AML-193 (cell line): ENCODE data around the gene SRSF10.
"Not testable (repeated sequence)": the region's sequence is repeated elsewhere in the genome, so short reads cannot be mapped to it uniquely, and the experiment has no call there.

ENCODE experiments used
- DNase-seq, 2 experiments: peaks; one replicate each; lab custom pipeline; 2025; lab: John Stamatoyannopoulos, UW

Gene SRSF10

GRCh38 chr1:23979881-23980727 lies at the start of gene SRSF10:
SRSF10 (minus strand) TSS chr1:23980327; CDS start chr1:23980255, 72 bp downstream.
- DNase-seq: peak; percentile 97

DNA sequence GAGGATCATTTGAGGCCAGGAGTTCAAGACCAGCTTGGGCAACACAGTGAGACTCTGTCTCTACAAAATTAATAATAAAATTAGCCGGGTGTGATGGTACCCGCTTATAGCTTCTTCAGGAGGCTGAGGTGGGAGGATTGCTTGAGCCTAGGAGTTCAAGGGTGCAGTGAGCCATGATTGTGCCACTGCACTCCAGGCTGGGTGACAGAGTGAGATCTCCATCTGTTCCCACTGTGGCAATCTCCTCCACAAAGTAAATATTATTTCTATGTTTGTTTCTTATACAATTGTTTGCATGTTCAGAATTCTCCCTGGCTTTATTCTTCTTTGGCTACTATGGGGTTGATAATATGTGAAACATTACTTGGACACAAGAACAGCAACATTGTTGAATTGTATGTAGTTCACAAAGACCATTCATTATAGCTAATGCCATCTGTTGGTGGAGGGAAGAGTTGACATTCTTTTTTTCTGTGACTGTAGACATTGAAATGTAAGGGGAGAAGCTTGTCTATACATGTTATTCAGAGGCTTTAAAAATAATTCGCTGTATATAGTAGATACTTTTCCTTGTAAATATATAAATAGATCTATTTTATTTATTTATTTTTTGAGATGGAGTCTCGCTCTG lies 47.8 kb upstream of the SRSF10 start:
- peak; percentile 38 to 53 for DNase-seq

DNA sequence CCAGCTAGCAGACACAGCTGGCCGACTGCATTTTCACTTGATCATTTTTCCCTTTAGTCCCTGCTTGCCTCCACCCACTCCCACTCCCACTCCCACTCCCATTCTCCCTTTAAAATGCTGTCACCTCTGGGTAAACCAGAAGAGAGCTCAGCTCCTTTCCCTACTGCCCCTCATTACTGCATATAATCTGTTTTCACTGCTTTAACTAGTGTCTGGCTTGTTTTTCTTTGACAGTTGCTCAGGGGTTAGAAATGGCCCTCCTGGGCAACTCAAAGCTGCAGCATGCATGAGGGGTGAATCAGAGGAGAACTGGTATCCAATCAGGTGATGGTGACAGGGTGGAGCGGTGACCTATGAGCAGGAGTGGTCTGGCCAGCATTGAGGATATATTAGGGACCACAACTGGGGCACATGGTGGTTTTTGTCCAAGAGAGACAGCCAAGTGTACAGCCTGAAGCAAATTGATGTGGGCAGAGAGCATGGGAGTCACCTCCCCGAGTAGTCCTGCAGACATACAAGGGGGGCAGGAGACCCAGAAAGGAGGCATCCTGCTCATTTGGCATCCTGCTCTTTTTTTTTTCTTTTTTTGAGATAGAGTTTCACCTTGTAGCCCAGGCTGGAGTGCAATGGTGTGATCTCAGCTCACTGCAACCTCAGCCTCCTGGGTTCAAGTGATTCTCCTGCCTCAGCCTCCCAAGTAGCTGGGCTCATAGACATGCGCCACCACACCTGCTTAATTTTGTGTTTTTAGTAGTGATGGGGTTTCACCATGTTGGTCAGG lies 42.6 kb upstream of the SRSF10 start:
- DNase-seq: no peak

GRCh38 chr1:24021403-24022266 lies 41.5 kb upstream of the SRSF10 start:
- DNase-seq: no peak

GRCh38 chr1:24020470-24020869 lies 40.3 kb upstream of the SRSF10 start:
- DNase-seq: no peak

DNA sequence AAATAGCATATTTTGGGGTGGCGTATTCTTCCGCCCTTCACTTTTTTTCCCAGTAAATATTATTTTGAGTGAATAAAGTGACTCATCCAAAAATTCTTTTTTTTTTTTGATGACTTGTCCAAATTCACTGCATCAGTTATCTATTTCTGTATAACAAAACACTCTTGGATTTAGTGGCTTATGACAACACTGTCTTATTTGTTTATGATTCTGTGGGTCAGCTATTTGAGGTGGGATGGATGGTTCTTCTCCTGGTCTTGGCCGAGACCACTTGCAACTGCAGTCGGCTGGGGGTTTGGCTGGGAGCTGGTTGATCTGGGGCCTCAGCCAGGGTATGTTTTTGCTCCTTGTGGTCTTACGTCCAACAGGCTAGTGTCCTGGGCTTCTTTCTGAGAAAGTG lies 39.9 kb upstream of the SRSF10 start:
- DNase-seq: no peak

DNA sequence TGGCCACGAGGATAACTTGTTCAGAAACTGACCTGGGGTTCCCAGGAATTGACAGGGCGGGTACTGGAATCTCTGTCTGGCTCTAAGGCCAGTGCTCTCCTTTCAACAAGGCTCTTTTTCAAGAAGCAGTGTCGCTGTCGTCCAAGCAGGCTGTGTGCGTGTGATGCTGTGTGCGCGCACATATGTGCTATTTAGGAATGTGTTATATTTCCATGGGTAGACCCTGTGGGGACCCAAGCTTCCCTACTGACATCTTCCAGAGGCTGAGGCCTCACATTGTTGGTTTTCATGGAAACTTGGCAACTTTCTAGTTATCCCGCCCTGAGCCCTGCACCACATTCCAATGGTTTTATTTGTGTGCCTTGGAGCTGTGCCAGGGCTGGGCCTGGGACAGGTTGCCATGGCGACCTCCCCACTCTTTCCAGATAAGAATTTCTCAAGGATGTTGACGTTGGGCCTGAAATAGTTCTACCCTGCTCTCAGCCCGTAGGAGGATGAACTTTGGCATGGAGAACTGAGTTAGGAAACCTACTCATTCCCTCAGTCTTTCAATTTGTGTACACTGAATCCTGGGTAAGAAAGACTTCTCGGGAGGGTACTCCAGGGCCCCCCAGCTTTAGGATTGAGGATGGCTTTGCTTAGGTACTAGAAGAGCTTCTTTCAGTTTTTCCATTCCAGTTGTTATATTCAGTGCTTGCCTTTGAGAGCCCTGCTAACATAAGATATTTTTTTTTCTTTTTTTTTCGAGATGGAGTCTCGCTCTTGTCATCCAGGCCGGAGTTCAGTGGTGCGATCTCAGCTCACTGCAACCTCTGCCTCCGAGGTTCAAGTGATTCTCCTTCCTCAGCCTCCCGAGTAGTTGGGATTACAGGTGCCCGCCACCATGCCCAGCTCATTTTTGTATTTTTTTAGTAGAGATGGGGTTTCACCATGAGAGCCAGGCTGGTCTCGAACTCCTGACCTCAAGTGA lies 38.8 kb upstream of the SRSF10 start:
- DNase-seq: no peak

- no peak for DNase-seq
Observed at GRCh38 chr1:24015221-24016210, 35.4 kb upstream of the SRSF10 start.

DNA sequence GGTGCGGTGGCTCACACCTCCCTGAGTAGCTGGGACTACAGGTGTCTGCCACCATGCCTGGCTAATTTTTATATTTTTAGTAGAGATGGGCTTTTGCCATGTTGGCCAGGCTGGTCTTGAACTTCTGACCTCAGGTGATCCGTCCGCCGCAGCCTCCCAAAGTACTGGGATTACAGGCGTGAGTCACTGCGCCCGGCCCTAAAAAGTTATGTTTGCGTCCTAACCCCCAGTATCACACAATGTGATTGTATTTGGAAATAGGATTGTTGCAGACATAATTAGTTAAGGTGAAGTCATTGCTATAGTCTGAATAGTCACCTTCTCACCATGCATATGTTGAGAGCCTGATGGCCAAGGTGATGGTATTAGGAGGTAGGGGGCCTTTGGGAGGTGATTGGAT lies 32.8 kb upstream of the SRSF10 start:
- DNase-seq: not testable (repeated sequence)

GRCh38 chr1:24010650-24011049 lies 30.5 kb upstream of the SRSF10 start:
- no peak for DNase-seq

DNA sequence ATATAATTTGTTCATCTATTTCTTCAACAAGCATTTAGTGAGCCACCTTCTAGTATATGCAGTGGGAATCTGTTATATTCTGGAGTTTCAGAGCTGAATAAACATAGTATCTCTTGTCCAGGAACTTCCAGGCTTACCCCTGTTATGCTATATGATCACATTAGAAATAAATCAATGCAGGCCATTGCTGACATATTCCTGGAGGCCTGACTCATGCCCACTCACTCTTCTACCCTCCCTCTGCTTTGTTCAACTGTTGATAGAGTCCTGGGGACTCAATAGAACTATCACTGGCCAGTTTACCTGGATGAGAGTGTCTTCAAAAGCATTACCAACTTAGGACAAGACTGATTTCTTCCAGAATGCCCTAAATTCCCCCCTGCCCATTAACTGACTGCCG lies 29.3 kb upstream of the SRSF10 start:
- DNase-seq: no peak

DNA sequence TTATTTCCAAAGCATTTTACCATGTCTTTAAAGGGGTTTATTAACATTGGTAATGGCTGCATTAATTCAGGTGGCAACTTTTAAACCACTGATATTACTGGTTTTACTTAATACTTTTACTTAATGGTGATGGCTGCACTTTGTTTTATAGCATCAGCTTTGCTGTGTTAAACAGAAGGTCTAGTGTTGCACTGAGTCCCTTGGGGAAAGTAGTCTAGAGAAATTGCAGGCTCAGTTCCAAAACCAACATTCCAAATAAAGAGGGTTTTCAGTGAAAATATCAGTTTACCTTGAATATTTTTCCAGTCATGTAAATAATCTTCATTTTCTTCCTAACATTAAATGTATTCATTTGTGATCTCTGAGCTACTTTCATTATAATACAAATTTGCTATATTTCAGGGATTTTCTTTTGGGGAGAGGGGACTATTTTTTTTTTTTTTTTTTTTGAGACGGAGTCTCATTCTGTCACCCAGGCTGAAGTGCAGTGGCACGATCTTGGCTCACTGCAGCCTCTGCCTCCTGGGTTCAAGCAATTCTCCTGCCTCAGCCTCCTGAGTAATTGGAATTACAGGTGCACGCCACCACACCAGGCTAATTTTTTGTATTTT lies 28.6 kb upstream of the SRSF10 start:
- not testable (repeated sequence) for DNase-seq

DNA sequence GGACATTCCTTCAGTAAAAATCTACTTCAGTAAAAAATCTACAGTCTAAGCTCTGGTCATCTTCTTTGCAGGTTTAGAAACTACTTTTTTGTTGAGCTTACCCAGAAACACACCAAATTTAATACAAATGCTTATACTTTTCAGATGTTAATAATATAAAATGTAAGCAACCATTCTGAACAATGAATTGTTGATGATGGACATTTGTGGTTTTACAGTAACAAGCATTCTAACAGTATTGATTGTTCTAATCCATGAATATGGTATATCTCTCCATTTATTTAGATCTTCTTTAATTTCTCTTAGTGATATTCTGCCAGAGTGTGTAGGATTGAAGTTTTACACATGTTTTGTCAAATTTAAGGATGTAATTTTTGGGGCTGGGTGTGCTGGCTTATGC lies 27.0 kb upstream of the SRSF10 start:
- DNase-seq: no peak

DNA sequence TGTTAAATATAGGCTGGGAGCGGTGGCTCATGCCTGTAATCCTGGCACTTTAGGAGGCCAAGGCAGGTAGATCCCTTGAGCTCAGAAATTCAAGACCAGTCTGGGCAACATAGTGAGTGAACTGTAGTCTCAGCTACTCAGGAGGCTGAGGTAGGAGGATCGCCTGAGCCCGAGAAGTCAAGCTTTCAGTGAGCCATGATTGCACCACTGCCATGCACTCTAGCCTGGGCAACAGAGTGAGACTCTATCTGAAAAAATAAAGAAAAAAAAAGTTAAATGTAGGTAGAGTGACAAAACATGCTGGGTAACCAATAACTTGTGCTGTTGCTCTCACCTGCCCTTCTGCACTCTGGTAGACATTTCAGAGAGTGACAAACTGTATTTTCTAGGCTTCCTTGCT lies 25.0 kb upstream of the SRSF10 start:
- no peak for DNase-seq

DNA sequence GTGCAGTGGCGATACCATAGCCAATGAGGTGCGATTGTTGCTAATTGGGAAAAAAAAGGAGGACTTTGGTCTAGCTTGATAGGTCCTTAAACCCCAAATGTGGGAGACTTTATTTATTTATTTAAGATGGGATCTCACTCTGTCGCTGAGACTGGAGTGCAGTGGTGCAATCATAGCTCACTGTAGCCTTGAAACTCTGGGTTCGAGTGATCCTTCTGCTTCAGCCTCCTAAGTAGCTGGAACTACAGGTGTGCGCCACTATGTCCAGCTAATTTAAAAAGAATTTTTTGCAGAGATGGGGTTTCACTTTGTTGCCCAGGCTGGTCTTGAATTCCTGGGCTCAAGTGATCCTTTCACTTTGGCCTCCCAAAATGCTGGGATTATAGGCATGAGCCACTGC lies 24.0 kb upstream of the SRSF10 start:
- DNase-seq: no peak

GRCh38 chr1:24003331-24003972 lies 23.3 kb upstream of the SRSF10 start:
- DNase-seq: no peak

DNA sequence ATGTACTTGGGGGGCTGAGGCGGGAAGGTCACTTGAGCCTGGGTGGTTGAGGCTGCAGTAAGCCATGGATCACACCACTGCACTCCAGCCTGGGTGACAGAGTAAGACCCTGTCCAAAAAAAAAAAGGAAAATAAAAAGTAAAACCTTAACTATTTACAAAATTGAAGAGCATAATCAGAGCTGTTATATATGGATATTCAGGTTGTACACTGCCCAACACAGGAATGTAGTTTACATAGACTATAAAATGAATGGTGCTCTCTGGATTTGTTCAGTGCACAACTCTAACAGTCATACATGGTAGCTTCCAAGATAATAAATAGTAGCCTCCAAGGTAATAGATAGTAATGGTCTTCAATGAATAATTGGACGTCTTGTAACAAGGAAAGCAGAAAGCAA lies 22.6 kb upstream of the SRSF10 start:
- no peak for DNase-seq

DNA sequence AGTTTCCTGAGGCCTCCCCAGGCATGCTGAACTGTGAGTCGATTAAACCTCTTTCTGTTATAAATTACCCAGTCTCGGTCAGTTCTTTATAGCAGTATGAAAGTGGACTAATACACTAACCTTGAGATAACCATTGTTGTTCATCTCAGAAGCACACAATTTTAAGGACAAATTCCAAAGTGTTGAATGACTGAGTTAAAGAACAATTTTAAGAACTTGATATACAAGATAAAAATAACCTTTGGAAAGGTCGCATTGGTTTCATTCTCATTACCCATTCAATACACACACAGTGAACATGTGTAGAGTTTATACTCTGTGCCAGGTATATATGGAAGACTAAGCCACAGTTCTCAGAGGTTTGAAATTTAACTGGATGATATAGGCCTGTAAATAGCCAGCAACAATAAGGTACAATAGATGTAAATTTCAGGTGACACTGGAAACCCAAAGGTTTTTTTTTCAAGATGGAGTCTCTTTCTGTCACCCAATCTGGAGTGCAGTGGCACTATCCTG lies 19.1 kb upstream of the SRSF10 start:
- no peak for DNase-seq
